ENCODE measurements around the gene CDH12. TPM values are rescaled to one million over a fixed set of nuclear protein-coding genes. Genes with fewer than 3 reads are reported as not detected.

Gene CDH12
- total RNA-seq, 1 donor from 2014 or later: 23.5 TPM

DNA sequence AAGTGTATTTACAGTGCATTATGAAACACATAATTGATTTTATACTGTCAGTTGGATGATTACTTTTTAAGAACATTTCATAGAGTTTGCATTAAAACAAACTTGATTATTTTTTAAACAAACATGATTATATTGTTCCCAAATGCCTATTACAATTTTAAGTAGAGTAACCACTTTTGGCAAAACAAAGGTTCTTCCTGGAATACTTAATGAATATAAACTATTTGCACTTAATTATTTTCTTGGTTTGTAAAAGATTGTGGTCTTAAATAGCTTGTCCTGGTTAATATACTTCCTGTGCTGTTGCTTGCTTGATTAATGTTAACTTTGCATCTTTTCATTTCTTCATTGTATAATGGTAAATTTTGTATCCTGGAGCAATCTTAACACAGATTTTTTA lies 180.0 kb downstream of the CDH12 start:
- Mint-ChIP-seq H3K36me3 (ENCODE audit: unreplicated experiment) (no peaks in the 10 kb centered on the region), H3K9me3 (ENCODE audit: unreplicated experiment) (no peaks in the 10 kb centered on the region), H3K4me1 (ENCODE audit: low read depth, unreplicated experiment) (no peaks in the 10 kb centered on the region), H3K27me3 (ENCODE audit: unreplicated experiment) (peaks cover 1% of the 10 kb centered on the region), H3K27ac (ENCODE audit: unreplicated experiment) (no peak overlapping the region), H3K4me3 (ENCODE audit: unreplicated experiment) (no peak overlapping the region)
- no peak for DNase-seq
- TF ChIP-seq, protein P1, sequence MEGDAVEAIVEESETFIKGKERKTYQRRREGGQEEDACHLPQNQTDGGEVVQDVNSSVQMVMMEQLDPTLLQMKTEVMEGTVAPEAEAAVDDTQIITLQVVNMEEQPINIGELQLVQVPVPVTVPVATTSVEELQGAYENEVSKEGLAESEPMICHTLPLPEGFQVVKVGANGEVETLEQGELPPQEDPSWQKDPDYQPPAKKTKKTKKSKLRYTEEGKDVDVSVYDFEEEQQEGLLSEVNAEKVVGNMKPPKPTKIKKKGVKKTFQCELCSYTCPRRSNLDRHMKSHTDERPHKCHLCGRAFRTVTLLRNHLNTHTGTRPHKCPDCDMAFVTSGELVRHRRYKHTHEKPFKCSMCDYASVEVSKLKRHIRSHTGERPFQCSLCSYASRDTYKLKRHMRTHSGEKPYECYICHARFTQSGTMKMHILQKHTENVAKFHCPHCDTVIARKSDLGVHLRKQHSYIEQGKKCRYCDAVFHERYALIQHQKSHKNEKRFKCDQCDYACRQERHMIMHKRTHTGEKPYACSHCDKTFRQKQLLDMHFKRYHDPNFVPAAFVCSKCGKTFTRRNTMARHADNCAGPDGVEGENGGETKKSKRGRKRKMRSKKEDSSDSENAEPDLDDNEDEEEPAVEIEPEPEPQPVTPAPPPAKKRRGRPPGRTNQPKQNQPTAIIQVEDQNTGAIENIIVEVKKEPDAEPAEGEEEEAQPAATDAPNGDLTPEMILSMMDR (IDR thresholded peaks at IDR 0.05; ENCODE audit: partially characterized antibody, unreplicated experiment): no peak

DNA sequence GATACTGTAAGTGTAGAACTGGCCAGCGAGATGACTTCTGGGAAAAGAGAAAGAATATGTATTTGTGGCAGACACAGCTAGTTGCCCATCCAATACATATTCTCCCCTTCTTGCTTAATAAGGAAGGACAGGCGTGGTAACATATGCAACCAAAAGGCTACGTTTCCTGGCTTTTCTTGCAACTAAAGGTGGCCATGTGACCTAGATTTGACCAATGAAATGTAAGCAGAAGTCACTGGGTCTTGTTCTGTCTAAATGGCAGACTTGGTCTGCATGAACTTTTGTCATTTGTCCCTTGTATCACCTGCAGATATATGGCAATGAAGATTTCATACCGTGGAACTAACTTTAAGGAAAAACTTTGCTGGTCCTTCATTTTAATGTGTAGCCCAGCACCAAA lies 183.8 kb downstream of the CDH12 start:
- Mint-ChIP-seq H3K4me1 (ENCODE audit: low read depth, unreplicated experiment) (no peaks in the 10 kb centered on the region), H3K36me3 (ENCODE audit: unreplicated experiment) (no peaks in the 10 kb centered on the region), H3K27ac (ENCODE audit: unreplicated experiment) (no peak overlapping the region), H3K27me3 (ENCODE audit: unreplicated experiment) (peaks cover 1% of the 10 kb centered on the region), H3K9me3 (ENCODE audit: unreplicated experiment) (no peaks in the 10 kb centered on the region), H3K4me3 (ENCODE audit: unreplicated experiment) (no peak overlapping the region)
- DNase-seq: no peak
- TF ChIP-seq, protein P1 (IDR thresholded peaks at IDR 0.05; ENCODE audit: partially characterized antibody, unreplicated experiment): no peak

DNA sequence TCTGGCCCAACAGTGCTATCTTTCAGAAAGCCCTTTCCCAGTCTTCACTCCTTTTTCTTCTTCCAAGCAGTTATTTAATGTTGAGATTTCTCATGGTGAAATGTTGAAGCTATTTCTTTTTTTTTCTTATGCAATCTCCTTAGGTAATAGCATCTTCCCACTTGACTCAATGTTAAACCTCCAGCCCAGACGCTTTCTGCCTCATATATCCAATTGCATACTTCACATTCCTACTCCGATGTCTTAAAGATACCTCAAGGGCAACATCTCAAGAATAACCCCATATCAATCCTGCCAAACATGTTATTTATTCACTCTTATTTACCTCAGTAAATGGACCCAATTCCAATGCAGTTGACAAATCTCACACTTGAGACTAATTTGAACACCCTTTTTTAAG lies 187.3 kb downstream of the CDH12 start:
- H3K36me3 Mint-ChIP-seq (ENCODE audit: unreplicated experiment): no peaks in the 10 kb centered on the region
- no peak for DNase-seq
- no peaks in the 10 kb centered on the region for H3K27me3 Mint-ChIP-seq (ENCODE audit: unreplicated experiment)
- TF ChIP-seq, protein P1 (IDR thresholded peaks at IDR 0.05; ENCODE audit: partially characterized antibody, unreplicated experiment): no peak
- H3K9me3 Mint-ChIP-seq (ENCODE audit: unreplicated experiment): no peaks in the 10 kb centered on the region
- peaks cover 6% of the 10 kb centered on the region for H3K4me1 Mint-ChIP-seq (ENCODE audit: low read depth, unreplicated experiment)
- H3K4me3 Mint-ChIP-seq (ENCODE audit: unreplicated experiment): no peak overlapping the region
- H3K27ac Mint-ChIP-seq (ENCODE audit: unreplicated experiment): no peak overlapping the region

DNA sequence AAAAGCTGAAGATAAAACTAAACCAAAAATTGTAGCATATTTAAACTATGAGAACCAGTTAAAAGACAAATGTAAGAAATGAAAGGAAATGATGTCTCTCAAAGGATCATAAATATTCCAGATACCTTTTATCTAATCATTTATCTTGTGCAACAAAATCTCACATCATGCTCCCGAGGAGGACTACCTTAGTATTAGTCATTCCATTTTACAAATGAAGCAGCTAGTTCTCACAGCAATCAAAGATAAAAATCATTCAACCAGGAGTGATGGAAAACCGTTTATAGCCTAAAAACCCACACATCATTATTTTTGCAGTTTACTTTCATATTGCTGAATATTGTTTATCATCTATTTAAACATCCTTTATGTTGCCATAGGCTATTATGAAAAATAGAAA lies 190.0 kb downstream of the CDH12 start:
- H3K9me3 Mint-ChIP-seq (ENCODE audit: unreplicated experiment): no peaks in the 10 kb centered on the region
- peaks cover 6% of the 10 kb centered on the region for H3K4me1 Mint-ChIP-seq (ENCODE audit: low read depth, unreplicated experiment)
- no peak overlapping the region for H3K4me3 Mint-ChIP-seq (ENCODE audit: unreplicated experiment)
- TF ChIP-seq, protein P1 (IDR thresholded peaks at IDR 0.05; ENCODE audit: partially characterized antibody, unreplicated experiment): no peak
- H3K27ac Mint-ChIP-seq (ENCODE audit: unreplicated experiment): no peak overlapping the region
- no peaks in the 10 kb centered on the region for H3K27me3 Mint-ChIP-seq (ENCODE audit: unreplicated experiment)
- no peaks in the 10 kb centered on the region for H3K36me3 Mint-ChIP-seq (ENCODE audit: unreplicated experiment)
- DNase-seq: no peak

DNA sequence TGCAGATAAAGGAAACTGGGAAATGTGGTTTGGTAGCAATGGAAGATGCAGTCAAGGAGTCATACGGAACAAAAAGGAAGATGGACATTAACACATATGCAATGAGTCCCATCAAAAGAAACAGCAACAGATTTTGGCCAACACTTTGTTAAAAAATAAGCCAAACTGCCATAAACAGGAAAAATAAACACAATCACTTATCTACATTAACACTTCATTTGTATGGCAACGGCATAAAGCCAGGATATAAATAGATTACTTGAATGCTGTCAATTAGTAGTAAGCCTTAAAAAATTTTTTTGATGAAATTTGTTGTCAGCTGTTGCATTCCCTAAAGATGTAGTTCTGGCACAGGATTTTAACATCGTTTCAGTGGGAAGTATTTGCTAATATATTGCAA lies 190.8 kb downstream of the CDH12 start:
- TF ChIP-seq, protein P1 (IDR thresholded peaks at IDR 0.05; ENCODE audit: partially characterized antibody, unreplicated experiment): no peak
- no peak overlapping the region for H3K4me3 Mint-ChIP-seq (ENCODE audit: unreplicated experiment)
- no peaks in the 10 kb centered on the region for H3K27me3 Mint-ChIP-seq (ENCODE audit: unreplicated experiment)
- no peak for DNase-seq
- no peaks in the 10 kb centered on the region for H3K9me3 Mint-ChIP-seq (ENCODE audit: unreplicated experiment)
- peaks cover 6% of the 10 kb centered on the region for H3K4me1 Mint-ChIP-seq (ENCODE audit: low read depth, unreplicated experiment)
- no peak overlapping the region for H3K27ac Mint-ChIP-seq (ENCODE audit: unreplicated experiment)
- no peaks in the 10 kb centered on the region for H3K36me3 Mint-ChIP-seq (ENCODE audit: unreplicated experiment)
